ENCODE data around the gene MRPL38. TPM values are rescaled to one million over a fixed set of nuclear protein-coding genes. Genes with fewer than 3 reads are reported as not detected.

The MRPL38 gene
- total RNA-seq, 1 experiment from 2014 or later = 108 TPM

DNA sequence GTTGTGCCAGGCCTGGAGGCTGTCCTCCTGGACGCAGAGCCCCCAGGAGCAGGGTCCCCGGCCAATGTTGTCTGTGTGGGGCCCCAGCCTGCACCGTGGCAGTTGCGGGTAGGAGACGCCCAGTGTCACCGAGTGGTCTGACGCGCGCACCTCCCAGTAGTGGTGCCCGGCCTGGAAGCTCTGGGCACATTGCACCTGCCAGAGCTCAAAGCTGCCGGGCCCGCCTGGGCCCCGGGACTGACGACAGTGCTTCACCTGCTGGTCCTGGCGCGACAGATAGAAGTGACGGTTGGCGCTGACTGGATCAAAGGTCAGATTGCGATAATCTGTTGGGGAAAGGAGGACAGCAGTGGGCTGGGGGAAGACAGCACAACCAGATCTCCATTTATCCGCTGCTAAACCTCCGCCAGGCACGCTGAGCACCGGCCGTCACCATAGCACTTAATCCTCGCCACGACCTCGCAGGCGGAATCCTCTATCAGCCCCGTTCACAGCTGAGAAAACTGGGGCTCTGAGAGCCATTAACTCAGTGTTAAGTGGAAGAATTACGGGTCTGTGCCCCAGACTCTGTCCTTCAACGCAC, 13.6 kb downstream of the MRPL38 start:
- H2BK15ac ChIP-seq (ENCODE audit: low read depth, low read length) = no peak overlapping the region
- no peaks in the 10 kb centered on the region for H3K27me3 ChIP-seq (ENCODE audit: insufficient read depth, low read length)
- no peak overlapping the region; a peak in 1 of 7 replicates for H3K27ac Mint-ChIP-seq
- H3K9me3 Mint-ChIP-seq = no peaks in the 10 kb centered on the region
- H3T11ph ChIP-seq (ENCODE audit: low read length) = no peak overlapping the region
- H3K79me2 ChIP-seq (ENCODE audit: insufficient read depth, low read length) = no peaks in the 10 kb centered on the region
- H3K9ac ChIP-seq (ENCODE audit: extremely low read depth, insufficient read length, low read length) = no peak overlapping the region
- H2BK12ac ChIP-seq (ENCODE audit: insufficient read length, low read depth, low read length) = no peak overlapping the region
- peaks cover 18 to 20% of the 10 kb centered on the region in 2 experiments for H3K4me1 Mint-ChIP-seq
- no peaks in the 10 kb centered on the region for H4K20me1 ChIP-seq (ENCODE audit: control insufficient read depth, insufficient read depth, insufficient read length)
- H3K9me3 ChIP-seq (ENCODE audit: control insufficient read depth, low read depth, low read length) = no peaks in the 10 kb centered on the region
- H4K91ac ChIP-seq (ENCODE audit: insufficient read length, low read depth, low read length) = no peak overlapping the region
- H3K27me3 Mint-ChIP-seq (ENCODE audit: low read depth) = no peaks in the 10 kb centered on the region; the same call in 1 of the 2 replicates
- no peak overlapping the region for H3K18ac ChIP-seq (ENCODE audit: insufficient read length, low read depth, low read length)
- H3K27ac ChIP-seq (ENCODE audit: insufficient read length, low read depth, low read length) = no peak overlapping the region
- H2BK120ac ChIP-seq (ENCODE audit: low read depth, low read length, poor library complexity, severe bottlenecking) = no peak overlapping the region
- H3K36me3 Mint-ChIP-seq (ENCODE audit: insufficient read depth in 1 of 3, low read depth in 3 of 3) = peaks cover 11 to 32% (median 23%) of the 10 kb centered on the region in 3 experiments
- no peak overlapping the region for H3K56ac ChIP-seq (ENCODE audit: insufficient read length, low read depth, low read length)
- H3K79me1 ChIP-seq (ENCODE audit: insufficient read depth, low read depth, low read length, poor library complexity, severe bottlenecking) = no peaks in the 10 kb centered on the region
- H3K23me2 ChIP-seq (ENCODE audit: insufficient read length, low read depth, low read length, poor library complexity, severe bottlenecking) = peaks cover 3% of the 10 kb centered on the region
- no peak overlapping the region for H3K23ac ChIP-seq (ENCODE audit: insufficient read length, low read depth, low read length)
- no CpG with 5 or more reads among the region's 31 CpGs for WGBS (ENCODE audit: extremely low coverage, insufficient read length, low lambda C conversion rate)
- H3K4me3 Mint-ChIP-seq = no peak overlapping the region
- no peak overlapping the region for H3K4me2 ChIP-seq (ENCODE audit: insufficient read depth, insufficient read length, low read length)
- H2AK5ac ChIP-seq (ENCODE audit: insufficient read length, low read length) = no peak overlapping the region
- TF ChIP-seq, protein P1, sequence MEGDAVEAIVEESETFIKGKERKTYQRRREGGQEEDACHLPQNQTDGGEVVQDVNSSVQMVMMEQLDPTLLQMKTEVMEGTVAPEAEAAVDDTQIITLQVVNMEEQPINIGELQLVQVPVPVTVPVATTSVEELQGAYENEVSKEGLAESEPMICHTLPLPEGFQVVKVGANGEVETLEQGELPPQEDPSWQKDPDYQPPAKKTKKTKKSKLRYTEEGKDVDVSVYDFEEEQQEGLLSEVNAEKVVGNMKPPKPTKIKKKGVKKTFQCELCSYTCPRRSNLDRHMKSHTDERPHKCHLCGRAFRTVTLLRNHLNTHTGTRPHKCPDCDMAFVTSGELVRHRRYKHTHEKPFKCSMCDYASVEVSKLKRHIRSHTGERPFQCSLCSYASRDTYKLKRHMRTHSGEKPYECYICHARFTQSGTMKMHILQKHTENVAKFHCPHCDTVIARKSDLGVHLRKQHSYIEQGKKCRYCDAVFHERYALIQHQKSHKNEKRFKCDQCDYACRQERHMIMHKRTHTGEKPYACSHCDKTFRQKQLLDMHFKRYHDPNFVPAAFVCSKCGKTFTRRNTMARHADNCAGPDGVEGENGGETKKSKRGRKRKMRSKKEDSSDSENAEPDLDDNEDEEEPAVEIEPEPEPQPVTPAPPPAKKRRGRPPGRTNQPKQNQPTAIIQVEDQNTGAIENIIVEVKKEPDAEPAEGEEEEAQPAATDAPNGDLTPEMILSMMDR (conservative IDR thresholded peaks at IDR 0.05) = no peak
- no peak overlapping the region for H3K14ac ChIP-seq (ENCODE audit: insufficient read depth, low read length)
- no peak for DNase-seq
- H4K8ac ChIP-seq (replicated peaks; ENCODE audit: insufficient read length, low read depth, low read length) = no peak overlapping the region
- H2BK5ac ChIP-seq (ENCODE audit: insufficient read length, low read length) = no peak overlapping the region
- H2AFZ ChIP-seq (ENCODE audit: low read length) = no peak overlapping the region
- H2BK20ac ChIP-seq (ENCODE audit: low read depth, low read length, poor library complexity, severe bottlenecking) = no peak overlapping the region
- H3K4ac ChIP-seq (ENCODE audit: low read depth, low read length) = no peak overlapping the region
- no peak overlapping the region for H4K5ac ChIP-seq (ENCODE audit: insufficient read length, low read depth, low read length)
- H3K4me1 ChIP-seq (ENCODE audit: insufficient read depth, low read length) = no peaks in the 10 kb centered on the region; the same call in 1 of the 2 replicates
